Measurements from ENCODE around the gene CHRNA9. TPM values are rescaled to one million over a fixed set of nuclear protein-coding genes. Genes with fewer than 3 reads are reported as not detected.

Gene CHRNA9
- total RNA-seq, 1 experiment from 2014 or later: not detected

DNA sequence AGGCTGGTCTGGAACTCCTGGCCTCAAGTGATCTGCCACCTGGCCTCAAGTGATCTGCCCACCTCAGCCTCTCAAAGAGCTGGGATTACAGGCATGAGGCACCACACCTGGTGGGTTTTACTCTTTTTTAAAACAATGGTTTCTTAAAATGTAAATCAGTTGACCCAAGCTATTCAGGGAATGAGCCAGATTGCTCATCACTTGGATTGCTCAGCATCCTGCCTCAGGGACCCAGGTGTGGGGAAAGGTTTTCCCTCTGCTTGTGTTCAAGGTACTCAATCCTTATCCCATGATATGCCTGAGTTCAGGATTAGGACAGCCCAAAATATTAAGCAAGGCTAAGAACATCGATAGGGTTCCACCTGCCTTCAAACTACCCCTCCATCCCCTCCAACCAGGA is 67.4 kb downstream of the CHRNA9 start:
- Mint-ChIP-seq H3K27me3 (ENCODE audit: insufficient read depth, unreplicated experiment) (no peaks in the 10 kb centered on the region), H3K9me3 (ENCODE audit: unreplicated experiment) (peaks cover 7% of the 10 kb centered on the region), H3K4me3 (ENCODE audit: unreplicated experiment) (peak overlapping the region; percentile 42), H3K36me3 (ENCODE audit: insufficient read depth, unreplicated experiment) (peaks cover 15% of the 10 kb centered on the region), H3K4me1 (ENCODE audit: low read depth, unreplicated experiment) (peaks cover 25% of the 10 kb centered on the region), H3K27ac (ENCODE audit: unreplicated experiment) (peak overlapping the region; percentile 98)
- intact Hi-C loops (cut with micrococcal nuclease; ENCODE audit: unreplicated experiment): loop anchor here (2.0 to 5.0 kb wide), 3 partner anchors 45 to 174 kb away; no protein-coding TSS in a partner anchor
- Histone ChIP-seq H3K4me3 (ENCODE audit: low read depth, low read length) (no peak overlapping the region), H3K36me3 (ENCODE audit: control insufficient read depth, insufficient read depth, low read length) (no peaks in the 10 kb centered on the region), H3K27me3 (replicated peaks; ENCODE audit: control insufficient read depth, insufficient read depth, low read length) (no peaks in the 10 kb centered on the region), H3K9me3 (peaks cover 17% of the 10 kb centered on the region), H3K4me1 (peaks cover 37% of the 10 kb centered on the region)
- ChIA-PET CTCF (no interaction called here), POLR2A (interaction anchor here (1.0 kb wide), 1 partner anchor 16 kb away, joined by 3 read pairs; no protein-coding TSS in a partner anchor)
- BruUV-seq (replicated peaks): no TSS peak
- peak in 1 of 2 experiments; percentile 16 for DNase-seq
- TF ChIP-seq, protein P1, sequence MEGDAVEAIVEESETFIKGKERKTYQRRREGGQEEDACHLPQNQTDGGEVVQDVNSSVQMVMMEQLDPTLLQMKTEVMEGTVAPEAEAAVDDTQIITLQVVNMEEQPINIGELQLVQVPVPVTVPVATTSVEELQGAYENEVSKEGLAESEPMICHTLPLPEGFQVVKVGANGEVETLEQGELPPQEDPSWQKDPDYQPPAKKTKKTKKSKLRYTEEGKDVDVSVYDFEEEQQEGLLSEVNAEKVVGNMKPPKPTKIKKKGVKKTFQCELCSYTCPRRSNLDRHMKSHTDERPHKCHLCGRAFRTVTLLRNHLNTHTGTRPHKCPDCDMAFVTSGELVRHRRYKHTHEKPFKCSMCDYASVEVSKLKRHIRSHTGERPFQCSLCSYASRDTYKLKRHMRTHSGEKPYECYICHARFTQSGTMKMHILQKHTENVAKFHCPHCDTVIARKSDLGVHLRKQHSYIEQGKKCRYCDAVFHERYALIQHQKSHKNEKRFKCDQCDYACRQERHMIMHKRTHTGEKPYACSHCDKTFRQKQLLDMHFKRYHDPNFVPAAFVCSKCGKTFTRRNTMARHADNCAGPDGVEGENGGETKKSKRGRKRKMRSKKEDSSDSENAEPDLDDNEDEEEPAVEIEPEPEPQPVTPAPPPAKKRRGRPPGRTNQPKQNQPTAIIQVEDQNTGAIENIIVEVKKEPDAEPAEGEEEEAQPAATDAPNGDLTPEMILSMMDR (IDR thresholded peaks at IDR 0.05; ENCODE audit: insufficient read depth in 1 of 2, low read depth in 1 of 2, low read length in 1 of 2, severe bottlenecking in 1 of 2, unreplicated experiment in 1 of 2): no peak

DNA sequence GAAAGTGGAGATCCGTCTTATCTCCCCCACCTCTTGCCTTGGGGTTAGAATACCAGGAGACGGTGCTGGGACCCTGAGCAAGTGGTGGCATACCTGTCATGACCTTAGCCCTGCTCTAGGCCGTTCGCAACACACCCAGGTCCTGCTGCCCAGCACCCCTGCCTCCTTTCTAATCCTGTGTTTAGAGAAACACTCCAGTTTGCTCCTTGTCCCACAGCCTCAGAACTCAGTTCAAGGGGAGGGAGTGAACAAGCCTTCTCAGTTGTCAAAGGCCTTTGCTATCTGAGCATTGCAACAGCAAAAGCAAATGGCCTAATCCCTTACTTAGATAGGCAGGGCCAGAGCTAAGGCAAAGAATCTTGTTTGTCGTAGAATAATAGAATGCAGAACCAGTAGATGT is 67.9 kb downstream of the CHRNA9 start:
- Histone ChIP-seq H3K9me3 (peaks cover 19% of the 10 kb centered on the region), H3K27me3 (replicated peaks; ENCODE audit: control insufficient read depth, insufficient read depth, low read length) (no peaks in the 10 kb centered on the region), H3K36me3 (ENCODE audit: control insufficient read depth, insufficient read depth, low read length) (no peaks in the 10 kb centered on the region), H3K4me1 (peaks cover 37% of the 10 kb centered on the region), H3K4me3 (ENCODE audit: low read depth, low read length) (no peak overlapping the region)
- no TSS peak for BruUV-seq (replicated peaks)
- ChIA-PET CTCF (interaction anchor here (0.7 to 0.9 kb wide), 3 partner anchors 70 to 453 kb away, joined by 3 to 11 read pairs (median 5); no protein-coding TSS in a partner anchor), POLR2A (interaction anchor here (0.5 to 1.0 kb wide), 3 partner anchors 15 to 113 kb away, joined by 3 to 6 read pairs (median 4); no protein-coding TSS in a partner anchor)
- TF ChIP-seq, protein P1 (IDR thresholded peaks at IDR 0.05; ENCODE audit: insufficient read depth in 1 of 2, low read depth in 1 of 2, low read length in 1 of 2, severe bottlenecking in 1 of 2, unreplicated experiment in 1 of 2): no peak
- H3K27me3 Mint-ChIP-seq (ENCODE audit: insufficient read depth, unreplicated experiment): no peaks in the 10 kb centered on the region
- H3K4me3 Mint-ChIP-seq (ENCODE audit: unreplicated experiment): peak overlapping the region; percentile 42
- peak overlapping the region; percentile 98 for H3K27ac Mint-ChIP-seq (ENCODE audit: unreplicated experiment)
- peaks cover 15% of the 10 kb centered on the region for H3K36me3 Mint-ChIP-seq (ENCODE audit: insufficient read depth, unreplicated experiment)
- DNase-seq: peak; percentile 86 to 94
- peaks cover 25% of the 10 kb centered on the region for H3K4me1 Mint-ChIP-seq (ENCODE audit: low read depth, unreplicated experiment)
- intact Hi-C loops (cut with micrococcal nuclease; ENCODE audit: unreplicated experiment): loop anchor here (1.0 to 5.0 kb wide), 7 partner anchors 15 to 174 kb away; no protein-coding TSS in a partner anchor
- peaks cover 13% of the 10 kb centered on the region for H3K9me3 Mint-ChIP-seq (ENCODE audit: unreplicated experiment)

Other genes with a start within 250 kb of the CHRNA9 start
- gene RHOH, start 138.3 kb upstream of the CHRNA9 start, total RNA-seq (2022): not detected in 2 replicates

Measured in Caco-2 (cell line).